Epithelial cell of proximal tubule (primary cell): ENCODE measurements around the gene TMEM131L. TPM values are rescaled to one million over a fixed set of nuclear protein-coding genes. Genes with fewer than 3 reads are reported as not detected.
A peak's percentile ranks its signal among the peaks of the same experiment; 100 is the strongest.

Experiments used
- DNase-seq: peaks from one replicate; pipeline ENCODE4 v3.0.0-alpha.2; 2011; ENCODE audit warnings: low read depth
- H3K4me3 ChIP-seq: 2 replicates; pipeline ENCODE4 v1.5.1; 2011; ENCODE audit warnings: low read depth, mild to moderate bottlenecking, low read length
- CTCF ChIP-seq: conservative IDR thresholded peaks from 2 replicates; pipeline ENCODE4 v1.5.1; 2012; ENCODE audit warnings: low read depth, mild to moderate bottlenecking, low read length
- total RNA-seq: library from RNA; depleted of rRNA; stranded (reverse); fragments of >200 nt; gene quantifications from 2 replicates; pipeline ENCODE4 v1.2.3, GENCODE V29; 2015

TMEM131L gene
- total RNA-seq, 1 donor from 2014 or later: 4.5 TPM

DNA sequence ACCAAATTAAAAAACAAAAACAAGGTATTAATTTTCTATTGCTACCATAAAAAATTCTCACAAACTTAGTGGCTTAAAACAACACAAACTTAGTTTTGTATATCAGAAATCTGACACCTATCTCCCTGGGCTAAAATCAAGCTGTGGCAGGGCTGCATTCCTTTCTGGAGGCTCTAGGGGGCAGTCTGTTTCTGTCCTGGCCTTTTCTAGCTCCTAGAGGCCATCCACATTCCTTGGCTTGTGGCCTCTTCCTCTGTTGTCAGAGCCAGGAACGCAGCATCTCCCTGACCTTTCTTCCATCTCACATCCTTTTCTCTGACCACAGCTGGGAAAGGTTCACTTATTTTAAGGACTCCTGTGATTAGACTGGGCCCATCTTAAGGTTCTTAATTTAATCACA, 179.0 kb downstream of the TMEM131L start:
- DNase-seq: no peak
- peak; percentile 41 for TF ChIP-seq CTCF
- no peak overlapping the region for H3K4me3 ChIP-seq

DNA sequence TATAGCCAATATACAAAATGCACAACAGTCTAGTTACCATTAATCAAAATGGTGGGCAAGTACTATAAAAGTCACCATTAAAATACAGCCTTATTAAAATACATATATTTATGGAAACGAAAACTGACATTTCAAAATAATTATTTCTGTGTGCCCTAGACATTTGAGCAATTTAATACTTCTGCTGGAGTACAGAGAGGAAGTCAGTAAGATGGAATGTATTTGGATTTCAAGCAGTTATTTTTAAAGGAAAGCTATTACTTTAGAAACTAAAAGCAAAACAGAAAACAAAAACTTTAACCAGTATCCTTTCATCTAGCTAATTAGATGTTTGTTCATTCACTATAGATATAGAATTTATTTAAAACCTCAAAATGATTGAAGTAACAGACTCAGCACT, 180.1 kb downstream of the TMEM131L start:
- no peak overlapping the region for H3K4me3 ChIP-seq
- no peak for TF ChIP-seq CTCF
- DNase-seq: no peak

- TF ChIP-seq CTCF: no peak
- no peak overlapping the region for H3K4me3 ChIP-seq
- DNase-seq: no peak
Observed at GRCh38 chr4:153646978-153647377, 180.8 kb downstream of the TMEM131L start.

DNA sequence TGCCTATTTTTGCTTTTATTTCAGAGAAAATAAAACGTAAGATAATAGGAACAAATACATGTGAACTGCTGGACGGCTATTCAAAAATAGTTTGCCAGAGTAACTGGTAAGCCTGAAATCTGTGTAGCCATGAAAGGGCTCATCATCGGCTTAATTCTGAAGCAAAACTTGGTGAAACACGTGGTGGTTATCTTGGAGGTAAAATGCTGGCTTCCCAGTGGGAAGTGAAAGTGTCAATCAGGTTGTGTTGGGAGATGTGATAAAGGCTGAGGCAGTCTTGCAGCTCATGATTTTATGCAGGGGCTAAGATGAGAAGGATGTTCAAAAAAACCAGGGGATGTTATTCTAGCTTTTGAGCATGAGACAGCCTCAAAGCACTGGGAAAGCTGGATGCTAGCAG, 181.8 kb downstream of the TMEM131L start:
- DNase-seq: no peak
- TF ChIP-seq CTCF: no peak
- no peak overlapping the region for H3K4me3 ChIP-seq

DNA sequence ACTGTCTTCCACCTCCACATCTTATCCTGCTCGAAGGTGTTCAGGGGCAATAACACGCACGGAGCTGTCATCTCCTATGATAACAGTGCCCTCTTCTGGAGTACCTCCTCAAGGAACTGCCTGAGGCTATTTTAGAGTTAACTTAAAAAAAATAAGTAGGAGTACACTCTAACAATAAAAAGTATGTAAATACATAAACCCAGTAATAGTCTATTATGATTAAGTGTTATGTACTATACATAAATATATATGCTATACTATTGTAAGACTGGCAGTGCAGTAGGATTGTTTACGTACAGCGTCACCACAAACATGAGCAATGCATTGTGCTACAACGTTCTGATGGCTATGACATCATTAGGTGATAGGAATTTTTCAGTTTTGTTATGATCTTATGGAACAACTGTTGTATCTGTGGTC, 183.4 kb downstream of the TMEM131L start:
- H3K4me3 ChIP-seq: no peak overlapping the region
- no peak for DNase-seq
- TF ChIP-seq CTCF: peak; percentile 49

GRCh38 chr4:153651116-153651515, 185.0 kb downstream of the TMEM131L start:
- no peak for TF ChIP-seq CTCF
- no peak for DNase-seq
- H3K4me3 ChIP-seq: no peak overlapping the region

GRCh38 chr4:153651587-153651986, 185.4 kb downstream of the TMEM131L start:
- DNase-seq: no peak
- H3K4me3 ChIP-seq: no peak overlapping the region
- no peak for TF ChIP-seq CTCF
